NOMO-1 treated with DMSO at 0.1 percent for 48 hours (cell line): Measurements from ENCODE around the gene ABCA13.

Experiments
- DNase-seq: peaks from one replicate; lab custom pipeline; 2025; ENCODE audit not compliant: unreplicated experiment; lab: John Stamatoyannopoulos, UW

Gene ABCA13

DNA sequence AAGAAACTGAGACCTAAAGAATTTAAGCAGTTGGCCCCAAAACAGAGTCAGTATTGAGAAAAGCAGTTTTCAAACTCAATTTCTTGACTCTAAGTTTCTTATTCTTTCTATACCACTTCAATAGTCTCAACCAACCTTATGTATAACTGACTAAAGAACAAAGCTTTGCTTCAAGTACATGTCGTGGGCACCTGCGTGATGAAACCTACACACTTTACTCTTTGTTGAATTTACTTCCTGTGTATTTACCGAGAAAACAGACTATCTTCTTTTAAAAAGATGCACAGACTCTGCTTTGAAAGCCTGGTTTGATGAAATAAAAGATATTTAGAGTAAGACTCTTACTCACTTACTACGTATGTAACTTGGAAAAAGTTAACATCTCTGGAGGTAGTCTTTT is 455.9 kb downstream of the ABCA13 start:
- no peak for DNase-seq

DNA sequence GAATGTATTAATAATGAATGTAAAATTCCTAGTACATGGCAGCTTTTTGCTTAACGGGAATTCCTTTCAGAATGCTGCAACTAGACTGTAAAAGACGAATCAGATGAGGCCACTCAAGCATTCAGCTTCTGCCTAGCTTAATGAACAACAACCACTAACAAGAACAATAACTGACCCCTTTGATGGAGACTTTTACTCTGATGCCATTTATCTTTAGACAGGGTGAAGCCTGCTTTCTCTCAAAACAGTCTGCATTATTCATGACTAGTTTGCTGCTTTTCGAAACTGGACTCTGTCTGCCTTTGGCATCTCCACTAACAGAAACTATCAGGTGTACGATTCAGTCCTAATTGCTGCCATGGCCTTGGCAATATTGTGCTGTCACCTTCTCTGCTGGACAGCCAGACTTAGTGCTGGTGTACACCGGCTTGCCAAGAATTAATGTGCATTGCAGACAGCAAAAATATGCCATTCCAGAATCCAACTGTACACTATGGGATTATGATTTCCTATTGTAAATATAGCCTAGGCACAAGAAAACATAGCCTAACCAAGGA is 457.6 kb downstream of the ABCA13 start:
- no peak for DNase-seq

DNA sequence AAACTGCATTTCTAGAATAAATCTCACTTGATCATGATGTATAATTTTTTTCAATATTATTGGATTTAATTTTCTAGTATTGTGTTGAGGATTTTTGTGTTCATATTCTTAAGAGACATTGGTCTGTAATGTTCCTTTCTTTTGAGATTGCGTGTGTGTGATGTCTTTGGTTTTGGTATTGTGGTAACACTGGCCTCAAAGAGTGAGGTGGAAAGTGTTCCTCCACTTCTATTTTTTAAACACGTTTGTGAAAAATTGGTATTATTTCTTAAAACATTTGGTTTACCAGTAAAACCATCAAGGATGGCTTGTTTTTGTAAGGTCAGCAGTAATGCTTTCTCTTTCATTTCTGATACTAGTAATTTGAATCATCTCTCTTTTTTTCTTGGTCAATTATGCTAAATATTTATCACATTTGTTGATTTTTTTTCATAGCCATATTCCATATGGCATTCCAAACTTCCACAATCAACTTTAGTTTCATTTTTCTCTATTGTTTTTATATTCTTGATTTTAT is 462.9 kb downstream of the ABCA13 start:
- peak; percentile 59 for DNase-seq

DNA sequence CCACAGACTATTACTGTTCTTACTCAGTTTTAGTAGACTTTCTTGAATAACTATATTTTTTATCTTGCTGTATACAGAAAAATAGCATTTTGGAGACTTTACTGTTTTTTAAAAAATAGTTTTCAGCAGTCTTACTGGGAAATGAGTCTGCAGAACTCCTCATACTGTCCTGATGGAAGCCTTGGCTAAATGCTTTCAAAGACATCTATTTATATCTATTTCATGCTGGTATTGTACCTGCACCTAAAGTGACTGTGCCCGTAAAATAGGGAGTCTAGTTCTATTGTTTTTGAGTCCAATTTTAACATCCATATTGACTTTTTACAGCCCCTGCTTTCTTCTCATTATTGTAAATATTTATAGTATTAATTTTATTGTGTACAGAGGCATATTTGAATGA is 464.5 kb downstream of the ABCA13 start:
- DNase-seq, result no peak

DNA sequence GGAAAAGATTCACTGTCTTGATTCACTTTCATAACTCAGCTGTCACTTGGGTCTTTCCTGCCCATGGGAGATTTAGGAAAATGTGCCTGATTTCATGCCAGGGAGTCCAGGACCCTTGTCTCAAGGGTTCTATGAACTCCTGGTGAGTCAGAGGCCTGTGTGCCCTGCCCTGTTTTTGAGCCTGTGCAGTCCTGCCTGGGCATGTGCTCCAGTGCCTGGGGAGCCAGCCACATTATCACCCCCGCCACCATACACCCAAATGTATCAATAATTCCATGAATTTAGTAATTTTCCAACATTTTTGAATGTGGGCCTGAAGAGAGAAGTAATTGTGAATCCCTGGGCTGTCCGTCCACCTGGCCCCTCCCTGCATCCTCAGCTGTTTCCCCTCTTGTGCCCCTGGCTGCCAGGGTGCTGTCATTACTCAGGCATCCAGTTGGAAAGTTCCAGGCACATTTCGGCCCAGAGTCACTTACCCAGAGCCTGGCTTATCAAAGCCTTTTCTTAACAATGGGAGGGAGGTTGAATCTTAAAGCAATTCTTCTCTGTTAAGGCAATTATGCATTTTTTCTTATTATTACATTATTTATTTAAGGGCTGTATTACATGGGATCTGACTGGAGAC is 465.2 kb downstream of the ABCA13 start:
- DNase-seq, result no peak

DNA sequence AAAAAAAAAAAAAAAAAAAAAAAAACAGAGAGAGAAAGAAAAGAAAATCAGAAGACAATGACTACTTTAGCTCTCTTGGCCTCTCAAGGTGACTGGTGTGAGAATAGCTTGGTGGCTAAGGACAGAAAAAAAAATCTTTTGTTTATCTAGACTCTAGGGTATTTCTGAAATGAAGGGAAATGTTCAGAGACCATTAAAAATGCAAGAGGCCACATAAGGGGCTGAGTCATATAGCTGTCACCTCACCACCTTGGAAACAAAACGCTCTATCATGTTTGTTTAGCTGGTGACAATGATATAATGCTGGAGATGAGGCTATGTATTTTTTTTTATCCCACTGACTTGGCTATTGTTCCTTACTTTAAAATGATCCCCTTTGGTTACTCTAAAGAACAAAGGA is 466.1 kb downstream of the ABCA13 start:
- DNase-seq, result peak; percentile 57

DNA sequence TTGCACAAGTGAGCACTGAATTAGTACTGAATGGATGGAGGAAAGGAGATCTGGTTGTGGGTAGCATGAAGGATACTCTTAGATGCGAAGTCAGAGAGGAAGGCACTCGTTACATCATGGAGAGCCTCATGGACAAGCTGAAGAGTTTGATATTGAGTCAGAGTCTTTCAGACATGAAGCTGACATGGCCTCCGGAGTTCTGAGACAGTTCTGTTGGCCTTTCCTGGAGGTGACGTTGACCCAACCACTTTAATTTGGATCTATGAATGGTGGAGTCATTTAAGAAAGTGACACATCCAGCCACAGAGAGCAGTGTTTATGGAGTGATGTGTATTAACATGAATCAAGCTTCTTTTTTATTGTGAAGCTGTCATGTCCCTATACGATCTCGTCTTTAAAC is 466.8 kb downstream of the ABCA13 start:
- no peak for DNase-seq

DNA sequence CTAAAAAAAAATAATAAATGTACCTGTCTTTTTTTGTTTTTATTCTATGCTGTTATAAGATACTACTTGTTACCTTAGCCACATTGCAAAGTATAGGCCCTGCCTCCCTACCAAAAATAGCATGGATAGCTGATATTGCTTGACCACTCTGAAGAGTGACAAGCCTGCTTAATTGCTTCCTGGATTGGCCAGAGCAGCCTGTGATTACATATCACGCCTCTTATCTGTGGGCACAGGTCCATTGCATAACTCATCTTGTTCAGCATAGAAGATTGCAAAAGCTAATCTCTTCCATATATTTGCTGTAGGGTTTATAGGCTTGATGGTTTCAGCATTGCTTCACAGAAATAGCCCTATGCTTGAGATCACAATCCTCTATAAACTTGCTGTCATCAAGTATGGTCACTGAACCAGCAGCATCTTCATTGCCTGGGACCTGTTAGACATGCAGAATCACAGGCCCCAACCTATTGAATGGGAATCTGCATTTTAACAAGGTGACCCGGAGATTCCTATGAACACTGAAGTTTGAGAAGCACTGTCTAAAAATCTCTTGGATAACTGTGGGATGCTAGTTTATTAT is 472.3 kb downstream of the ABCA13 start:
- peak; percentile 97 for DNase-seq

DNA sequence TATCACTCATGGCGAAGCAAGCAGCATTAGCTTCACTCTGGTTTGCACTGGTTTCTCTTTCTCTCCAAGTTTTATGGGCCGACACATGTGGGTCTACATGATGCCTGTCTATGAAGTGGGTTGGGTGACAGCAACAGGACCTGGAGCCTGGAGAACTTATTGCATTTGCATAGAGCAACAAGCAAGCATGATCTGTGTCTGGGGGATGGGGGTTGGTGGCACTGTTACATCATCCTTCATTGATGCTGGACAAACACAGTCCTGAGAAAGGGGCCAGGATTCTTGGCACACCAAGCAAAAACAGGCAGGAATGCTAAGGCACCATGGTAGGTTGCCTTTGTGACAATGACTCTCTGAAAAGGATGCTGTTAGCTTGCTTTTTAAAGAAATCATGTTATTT is 486.9 kb downstream of the ABCA13 start:
- DNase-seq, result no peak

DNA sequence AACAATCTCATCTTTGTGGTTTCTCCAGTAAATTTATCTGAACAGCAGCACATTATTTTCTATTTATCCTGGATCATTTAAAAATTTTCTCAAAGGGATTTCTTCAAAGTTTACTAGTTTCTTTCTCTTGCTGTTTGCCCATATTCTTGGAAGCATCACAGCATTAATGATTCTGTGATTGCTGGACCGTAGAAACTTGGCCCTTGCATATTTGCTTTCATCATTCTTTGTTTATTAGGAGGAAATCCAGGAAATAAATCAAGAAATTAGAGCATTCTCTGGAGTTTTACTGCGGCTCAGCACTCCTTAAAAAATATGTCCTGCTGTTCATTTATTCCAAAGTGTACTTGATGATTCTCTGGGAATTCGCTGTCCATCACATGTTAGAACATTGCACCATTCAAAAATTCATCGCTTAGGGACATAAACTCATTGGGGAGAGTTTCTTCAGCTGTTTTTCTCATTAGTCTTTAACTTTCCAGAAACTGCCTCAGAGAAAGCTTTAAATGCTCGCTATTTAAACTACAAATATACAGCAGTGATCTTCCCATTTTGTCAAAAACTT is 489.1 kb downstream of the ABCA13 start:
- no peak for DNase-seq

DNA sequence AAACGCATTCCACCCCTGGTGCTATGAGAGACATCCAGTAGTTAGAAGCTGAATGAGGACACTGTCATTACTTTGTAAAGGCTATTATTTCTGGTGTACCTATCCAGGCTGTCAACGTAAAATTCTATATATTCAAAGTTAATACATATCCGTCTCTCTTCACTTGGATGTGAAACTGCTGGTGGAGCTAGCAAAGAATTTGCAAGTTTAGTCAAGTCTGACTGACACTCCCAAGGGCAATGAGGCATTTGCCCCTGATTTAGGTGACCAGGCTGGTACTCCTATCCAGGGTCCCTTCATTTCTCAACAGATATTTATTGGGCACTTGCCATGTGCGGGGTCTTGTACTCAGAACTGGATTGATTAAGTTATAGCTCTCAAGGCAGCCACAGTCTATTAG is 493.0 kb downstream of the ABCA13 start:
- DNase-seq, result no peak

DNA sequence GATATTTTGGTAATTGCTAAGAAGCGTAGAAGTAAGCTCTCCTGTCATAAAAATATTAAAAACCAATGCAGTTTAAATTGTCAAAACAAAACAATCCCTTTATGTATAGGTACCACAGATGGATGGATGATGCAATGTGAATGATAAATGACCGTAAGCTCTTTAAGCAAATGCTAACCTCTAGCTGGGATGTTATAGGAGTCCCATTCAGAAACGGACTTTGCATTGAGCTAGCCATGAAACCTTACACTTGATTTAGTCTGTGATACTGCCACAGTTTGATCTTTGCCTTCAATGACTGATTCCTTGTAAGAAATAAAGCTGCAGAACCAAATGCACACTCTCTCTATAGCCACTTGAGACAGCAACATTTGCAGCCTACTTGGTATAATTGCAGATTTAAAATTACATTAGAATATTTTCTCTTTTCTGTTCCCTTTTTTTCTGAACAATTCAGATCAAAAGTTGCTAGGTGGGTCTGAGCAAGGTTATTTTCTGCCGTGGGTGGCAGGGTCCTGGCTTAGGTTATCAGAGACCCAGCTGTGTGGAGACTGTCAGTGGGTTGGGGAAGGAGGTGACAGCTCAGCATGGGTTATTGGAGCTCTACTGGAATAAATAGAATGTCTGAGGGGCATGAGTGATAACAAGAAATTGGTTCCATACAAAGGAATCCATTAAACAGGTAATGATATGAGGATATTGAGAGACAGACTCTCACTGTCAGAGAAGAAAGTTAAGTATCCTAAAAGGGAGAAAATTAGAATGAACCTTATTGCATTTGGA is 494.3 kb downstream of the ABCA13 start:
- no peak for DNase-seq

DNA sequence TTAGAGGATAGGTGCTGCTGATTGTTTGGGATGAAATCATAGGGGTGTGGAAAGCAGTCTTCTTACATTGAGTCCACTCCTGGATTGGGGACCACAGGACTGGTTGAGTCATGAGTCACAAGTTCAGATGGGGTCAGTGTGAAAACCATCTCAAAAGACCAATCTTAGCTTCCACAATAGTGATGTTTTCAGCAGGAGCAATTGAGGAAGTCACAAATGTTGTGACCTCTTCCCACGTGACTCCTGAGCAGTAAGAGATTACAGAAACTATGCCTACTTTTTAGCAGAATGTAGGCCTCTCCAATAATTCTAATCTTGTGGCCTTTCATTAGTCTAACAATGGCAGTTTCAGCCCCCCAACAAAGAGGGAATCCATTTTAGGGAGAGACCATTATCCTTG is 496.1 kb downstream of the ABCA13 start:
- DNase-seq, result peak; percentile 20

DNA sequence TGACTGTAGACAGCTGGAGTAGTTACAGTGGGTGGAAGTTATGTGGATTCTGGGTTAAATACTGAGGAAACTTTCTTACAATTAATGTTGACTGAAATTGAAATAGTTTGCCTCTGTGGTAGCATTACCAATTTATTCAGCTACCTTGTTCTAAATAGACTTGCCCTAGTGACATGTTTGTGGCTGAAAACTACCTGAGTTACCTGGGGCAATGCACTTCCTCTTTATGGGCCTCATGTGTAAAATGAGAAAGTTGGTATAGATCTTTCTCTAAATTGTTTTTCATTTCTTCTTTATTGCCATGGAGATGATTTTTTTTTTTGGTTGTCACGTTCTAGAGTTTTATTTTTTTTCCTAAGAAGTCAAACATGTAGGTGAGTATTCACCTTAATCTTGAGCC is 500.4 kb downstream of the ABCA13 start:
- no peak for DNase-seq

DNA sequence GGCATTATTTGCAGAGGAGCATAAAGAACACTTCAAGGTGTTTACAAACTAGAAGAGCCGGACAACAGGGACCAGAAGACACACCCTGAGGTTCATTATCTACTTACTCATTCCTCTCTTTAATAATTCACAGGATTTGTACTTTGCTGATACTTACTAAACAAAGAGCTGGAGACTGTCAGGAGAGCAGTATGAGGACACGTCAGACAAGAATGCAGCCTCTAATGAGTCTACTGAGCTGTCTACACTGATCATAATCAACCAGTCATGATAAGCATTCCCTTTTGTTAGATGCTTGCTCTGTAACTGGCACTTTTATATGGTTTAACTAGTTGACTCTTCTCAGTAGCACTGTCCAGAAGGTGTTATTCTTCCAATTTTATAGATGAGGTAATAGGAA is 509.7 kb downstream of the ABCA13 start:
- DNase-seq, result no peak

DNA sequence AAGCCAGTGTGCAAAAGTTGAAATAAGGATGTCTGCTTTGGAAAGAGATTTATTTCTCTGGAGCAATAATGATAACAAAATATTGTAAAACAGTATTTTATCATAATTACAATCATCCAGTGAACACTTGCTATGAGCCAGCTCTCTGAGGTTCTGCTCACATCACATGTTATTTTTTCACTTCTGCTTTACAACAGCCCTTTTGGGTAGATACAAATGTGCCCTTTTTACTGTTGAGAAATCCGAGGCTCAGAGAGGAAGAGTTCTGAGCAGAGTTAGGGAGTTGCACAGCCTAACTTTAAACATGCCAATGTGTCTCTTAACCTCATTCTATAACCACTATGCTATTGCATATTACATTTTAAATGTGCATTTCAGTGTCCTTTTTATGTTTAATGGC is 520.5 kb downstream of the ABCA13 start:
- peak; percentile 85 for DNase-seq
